AG04449 (cell line): Measurements from ENCODE around the gene SHISA5.
"Not testable (repeated sequence)": the region's sequence is repeated elsewhere in the genome, so short reads cannot be mapped to it uniquely, and the experiment has no call there.

ENCODE experiments used
- CTCF ChIA-PET: fragments of 350-600 bp; formaldehyde crosslinking; extraction: SDS; loops from one replicate; lab custom pipeline; 2021; ENCODE audit warnings: antibody characterized with exemption; lab: Yijun Ruan, JAX
- POLR2A ChIA-PET: fragments of 400-600, 350-600 bp; formaldehyde crosslinking; extraction: SDS; loops from one replicate; lab custom pipeline; 2020; ENCODE audit warnings: antibody characterized with exemption, inconsistent platforms; lab: Yijun Ruan, JAX
- DNase-seq: peaks from one replicate; pipeline ENCODE4 v3.0.0-alpha.2; 2010; ENCODE audit warnings: low read depth, low spot score
- H3K4me3 ChIP-seq: 2 replicates; pipeline ENCODE4 v1.5.1; 2011; ENCODE audit warnings: low read depth, mild to moderate bottlenecking, control low read depth, low read length
- CTCF ChIP-seq: IDR thresholded peaks from one replicate; pipeline ENCODE4 v1.5.1; 2011; ENCODE audit warnings: mild to moderate bottlenecking, moderate library complexity, low read length, control low read depth, inconsistent platforms; ENCODE audit not compliant: insufficient read depth; ENCODE audit errors: missing control alignments

Gene SHISA5

GRCh38 chr3:48536116-48536515, 32.1 kb upstream of the SHISA5 start:
- H3K4me3 ChIP-seq = no peak overlapping the region
- CTCF ChIA-PET = interaction anchor here (0.6 to 3.5 kb wide), 3 partner anchors 9 to 20 kb away, joined by 3 to 17 read pairs (median 5); no protein-coding TSS in a partner anchor

GRCh38 chr3:48535578-48535977, 31.6 kb upstream of the SHISA5 start:
- ChIA-PET CTCF (interaction anchor here (0.6 to 3.5 kb wide), 3 partner anchors 9 to 20 kb away, joined by 3 to 17 read pairs (median 5); no protein-coding TSS in a partner anchor), POLR2A (no interaction called here)
- TF ChIP-seq CTCF = no peak
- H3K4me3 ChIP-seq = no peak overlapping the region
- DNase-seq = no peak

More at GRCh38 chr3:48536116-48536515, 32.1 kb upstream of the SHISA5 start:
- DNase-seq = no peak
- TF ChIP-seq CTCF = no peak
- POLR2A ChIA-PET = interaction anchor here (1.2 kb wide), 1 partner anchor 99 kb away, joined by 3 read pairs; the partner anchor contains the start of gene SLC26A6

- no peak for TF ChIP-seq CTCF
- ChIA-PET CTCF (interaction anchor here (1.0 to 1.8 kb wide), 4 partner anchors 9 to 97 kb away, joined by 3 to 14 read pairs (median 5); no protein-coding TSS in a partner anchor), POLR2A (no interaction called here)
- no peak for DNase-seq
- no peak overlapping the region for H3K4me3 ChIP-seq
Observed at GRCh38 chr3:48532977-48533337, 29.0 kb upstream of the SHISA5 start.

GRCh38 chr3:48532271-48532976, 28.4 kb upstream of the SHISA5 start:
- no peak for DNase-seq
- TF ChIP-seq CTCF = no peak
- ChIA-PET CTCF (interaction anchor here (1.0 to 1.8 kb wide), 4 partner anchors 9 to 97 kb away, joined by 3 to 5 read pairs (median 4); no protein-coding TSS in a partner anchor), POLR2A (no interaction called here)
- H3K4me3 ChIP-seq = no peak overlapping the region

GRCh38 chr3:48530701-48531100, 26.7 kb upstream of the SHISA5 start:
- CTCF ChIA-PET = interaction anchor here (1.0 to 1.9 kb wide), 5 partner anchors 16 to 130 kb away, joined by 3 to 5 read pairs (median 5); a partner anchor contains a TSS
- DNase-seq, POLR2A ChIA-PET, H3K4me3 ChIP-seq: not testable (repeated sequence)

GRCh38 chr3:48528754-48529153, 24.8 kb upstream of the SHISA5 start:
- CTCF ChIA-PET = interaction anchor here (1.2 to 1.9 kb wide), 5 partner anchors 14 to 92 kb away, joined by 4 to 8 read pairs (median 5); a partner anchor contains a TSS
- DNase-seq = no peak
- no peak overlapping the region for H3K4me3 ChIP-seq
- TF ChIP-seq CTCF = no peak
- POLR2A ChIA-PET = no interaction called here
